Fibroblast of lung (primary cell): ENCODE measurements around the gene BRD8. TPM values are rescaled to one million over a fixed set of nuclear protein-coding genes. Genes with fewer than 3 reads are reported as not detected.

Experiments
- DNase-seq, 2 donors: peaks; one replicate each; pipeline versions ENCODE4 v3.0.0 to v3.0.0-alpha.2; 2010; ENCODE audit warnings: low read depth in 2 of 2
- H2AFZ ChIP-seq: 2 replicates; pipeline ENCODE4 v1.5.1; 2012; ENCODE audit warnings: low read length, control low read depth, inconsistent platforms
- H3K27ac ChIP-seq: 2 replicates; pipeline ENCODE4 v1.5.1; 2011; ENCODE audit warnings: low read length, control low read depth; ENCODE audit not compliant: insufficient read depth
- H3K27me3 ChIP-seq: 2 replicates; pipeline ENCODE4 v1.5.1; 2011; ENCODE audit warnings: mild to moderate bottlenecking, low read length; ENCODE audit not compliant: control insufficient read depth, insufficient read depth
- H3K36me3 ChIP-seq: 2 replicates; pipeline ENCODE4 v1.5.1; 2011; ENCODE audit warnings: low read length; ENCODE audit not compliant: control insufficient read depth, insufficient read depth
- H3K4me1 ChIP-seq: 2 replicates; pipeline ENCODE4 v1.5.1; 2011; ENCODE audit warnings: low read length; ENCODE audit not compliant: control insufficient read depth, insufficient read depth; ENCODE audit errors: extremely low read depth
- H3K4me2 ChIP-seq: 2 replicates; pipeline ENCODE4 v1.5.1; 2011; ENCODE audit warnings: low read length, control low read depth; ENCODE audit not compliant: insufficient read depth; ENCODE audit errors: extremely low read depth
- H3K4me3 ChIP-seq, 4 experiments: fragments of 200-600 bp in 1 of 4; sonication (generic) in 1 of 4; replicated peaks in 1 of 4; 2 replicates each; pipeline ENCODE4 v1.5.1; 2011 to 2016; ENCODE audit warnings: low read length in 4 of 4, low read depth in 3 of 4, mild to moderate bottlenecking in 3 of 4, control low read depth in 2 of 4, inconsistent platforms in 1 of 4, mixed read lengths in 1 of 4; ENCODE audit not compliant: insufficient read depth in 1 of 4; ENCODE audit errors: control extremely low read depth in 1 of 4
- H3K79me2 ChIP-seq: 2 replicates; pipeline ENCODE4 v1.5.1; 2012; ENCODE audit warnings: mild to moderate bottlenecking, low read length, inconsistent platforms; ENCODE audit not compliant: control insufficient read depth, insufficient read depth
- H3K9ac ChIP-seq: 2 replicates; pipeline ENCODE4 v1.5.1; 2011; ENCODE audit warnings: mild to moderate bottlenecking, low read length, control low read depth; ENCODE audit not compliant: insufficient read depth
- H3K9me3 ChIP-seq: 2 replicates; pipeline ENCODE4 v1.5.1; 2012; ENCODE audit warnings: low read depth, low read length; ENCODE audit not compliant: control insufficient read depth, insufficient read depth
- H4K20me1 ChIP-seq: 2 replicates; pipeline ENCODE4 v1.5.1; 2011; ENCODE audit warnings: low read length; ENCODE audit not compliant: control insufficient read depth, insufficient read depth; ENCODE audit errors: extremely low read depth
- CTCF ChIP-seq, 2 donors: IDR thresholded peaks in 1 of 2; conservative IDR thresholded peaks in 1 of 2; 1 replicate in 1 of 2; 2 replicates in 1 of 2; pipeline ENCODE4 v1.5.1; 2011 to 2012; ENCODE audit warnings: low read length in 2 of 2, control low read depth in 1 of 2, inconsistent platforms in 1 of 2, low read depth in 1 of 2, mild to moderate bottlenecking in 1 of 2
- EZH2 ChIP-seq: IDR thresholded peaks from 2 replicates; pipeline ENCODE4 v1.5.1; 2012; ENCODE audit warnings: low read length, control low read depth, mild to moderate bottlenecking; ENCODE audit errors: missing control alignments
- polyA plus RNA-seq, 2 donors: library from polyadenylated mRNA; depleted of rRNA in 1 of 2; stranded (reverse) in 1 of 2; unstranded in 1 of 2; fragments of >200 nt; gene quantifications; 2 replicates each; pipeline ENCODE4 v1.2.1, GENCODE V29; 2011 to 2012; ENCODE audit warnings: missing spikeins in 1 of 2
- total RNA-seq: library from RNA; depleted of rRNA; stranded (reverse); fragments of >200 nt; gene quantifications from 2 replicates; pipeline ENCODE4 v1.2.1, GENCODE V29; 2014

Gene BRD8
- total and polyA plus RNA-seq, 2 donors (not counting 1 experiment from before 2014, with no cell fraction given), result 47.4 to 52.1 TPM

GRCh38 chr5:138110266-138110963 is 68.0 kb downstream of the BRD8 start:
- no peak overlapping the region for H3K27ac ChIP-seq
- no peak overlapping the region for H3K9ac ChIP-seq
- H3K4me3 ChIP-seq, result no peak overlapping the region
- DNase-seq, result peak in 1 of 2 donors; percentile 31
- H3K79me2 ChIP-seq, result no peaks in the 10 kb centered on the region
- TF ChIP-seq CTCF (conservative IDR thresholded peaks at IDR 0.05 in 1 of 2, IDR thresholded peaks at IDR 0.05 in 1 of 2; ENCODE audit: low read depth in 1 of 2, low read length in 2 of 2) (no peak), EZH2 (no peak)
- no peaks in the 10 kb centered on the region for H3K4me1 ChIP-seq
- H4K20me1 ChIP-seq, result no peaks in the 10 kb centered on the region
- no peaks in the 10 kb centered on the region for H3K27me3 ChIP-seq
- no peak overlapping the region for H2AFZ ChIP-seq
- H3K36me3 ChIP-seq, result no peaks in the 10 kb centered on the region
- no peaks in the 10 kb centered on the region for H3K9me3 ChIP-seq
- H3K4me2 ChIP-seq, result no peak overlapping the region

GRCh38 chr5:138109463-138110265 is 68.8 kb downstream of the BRD8 start:
- Histone ChIP-seq H3K4me1 (no peaks in the 10 kb centered on the region), H3K36me3 (no peaks in the 10 kb centered on the region), H3K4me2 (no peak overlapping the region), H3K4me3 (no peak overlapping the region), H3K79me2 (no peaks in the 10 kb centered on the region), H3K9ac (no peak overlapping the region), H3K9me3 (no peaks in the 10 kb centered on the region), H4K20me1 (no peaks in the 10 kb centered on the region), H2AFZ (no peak overlapping the region), H3K27me3 (no peaks in the 10 kb centered on the region), H3K27ac (no peak overlapping the region)
- TF ChIP-seq EZH2 (no peak), CTCF (conservative IDR thresholded peaks at IDR 0.05 in 1 of 2, IDR thresholded peaks at IDR 0.05 in 1 of 2; ENCODE audit: low read depth in 1 of 2, low read length in 2 of 2) (no peak)
- peak in 1 of 2 donors; percentile 55 for DNase-seq

GRCh38 chr5:138107213-138107612 is 71.2 kb downstream of the BRD8 start:
- Histone ChIP-seq H3K79me2 (no peaks in the 10 kb centered on the region), H3K27me3 (no peaks in the 10 kb centered on the region), H2AFZ (no peak overlapping the region), H3K4me1 (no peaks in the 10 kb centered on the region), H4K20me1 (no peaks in the 10 kb centered on the region), H3K27ac (no peak overlapping the region), H3K9me3 (no peaks in the 10 kb centered on the region), H3K9ac (no peak overlapping the region), H3K4me3 (no peak overlapping the region), H3K36me3 (no peaks in the 10 kb centered on the region), H3K4me2 (no peak overlapping the region)
- TF ChIP-seq CTCF (conservative IDR thresholded peaks at IDR 0.05 in 1 of 2, IDR thresholded peaks at IDR 0.05 in 1 of 2; ENCODE audit: low read depth in 1 of 2, low read length in 2 of 2), result no peak
- TF ChIP-seq EZH2, result no peak
- no peak for DNase-seq
